Esophagus squamous epithelium (tissue), 5 donors: Measurements from ENCODE around the gene ASMTL. TPM values are rescaled to one million over a fixed set of nuclear protein-coding genes. Genes with fewer than 3 reads are reported as not detected.

Experiments
- DNase-seq: peaks from one replicate; lab custom pipeline; 2025; lab: John Stamatoyannopoulos, UW
- H3K27ac ChIP-seq, 4 donors: fragments of 200-600 bp; sonication (generic); one replicate each; pipeline ENCODE4 v1.5.1; 2016 to 2019; ENCODE audit warnings: mild to moderate bottlenecking in 1 of 4
- H3K27me3 ChIP-seq, 4 donors: fragments of 200-600 bp; sonication (generic); 1 replicate in 3 of 4; 2 replicates in 1 of 4; pipeline versions ENCODE4 v1.5.1 to v1.6.0; 2017 to 2021; ENCODE audit warnings: antibody characterized with exemption in 1 of 4
- H3K36me3 ChIP-seq, 3 donors: fragments of 200-600 bp; sonication (generic); one replicate each; pipeline ENCODE4 v1.5.1; 2016 to 2019
- H3K4me1 ChIP-seq, 3 donors: fragments of 200-600 bp; sonication (generic); one replicate each; pipeline ENCODE4 v1.5.1; 2017 to 2019
- H3K4me3 ChIP-seq, 4 donors: fragments of 200-600 bp; sonication (generic); 1 replicate in 3 of 4; 2 replicates in 1 of 4; pipeline ENCODE4 v1.5.1; 2016 to 2019; ENCODE audit warnings: mild to moderate bottlenecking in 2 of 4, moderate library complexity in 1 of 4
- H3K9me3 ChIP-seq, 3 donors: fragments of 200-600 bp; sonication (generic); one replicate each; pipeline ENCODE4 v1.5.1; 2016 to 2019
- CTCF ChIP-seq, 6 experiments: fragments of 450-650 bp in 4 of 6; fragments of 200-600 bp in 2 of 6; sonication (generic) in 2 of 6; IDR thresholded peaks; one replicate each; pipeline ENCODE4 v1.5.1; 2016 to 2019; ENCODE audit warnings: antibody characterized with exemption in 6 of 6, mild to moderate bottlenecking in 4 of 6, moderate library complexity in 4 of 6
- POLR2A ChIP-seq, 4 donors: fragments of 450-650 bp; IDR thresholded peaks; one replicate each; pipeline ENCODE4 v1.6.1; 2017; ENCODE audit warnings: antibody characterized with exemption in 4 of 4, mild to moderate bottlenecking in 4 of 4, moderate library complexity in 3 of 4
- WGBS, 2 donors: methylation state at CpG; one replicate each; pipeline ENCODE4 v1.1.5; 2018; 5-methylcytosine and 5-hydroxymethylcytosine counted together
- intact Hi-C: fragments of 100-400 bp; cut with DNase I; formaldehyde crosslinking; loops from one replicate; pipeline ENCODE4 v1.15.0; 2022
- total RNA-seq, 4 donors: library from RNA; depleted of rRNA; stranded (reverse); fragments of >200 nt; gene quantifications; one replicate each; pipeline ENCODE4 v1.1.0, GENCODE V29; 2016
- donor health status: DM: yes; HTN: yes; CAD: no.

Gene ASMTL
- total RNA-seq, 4 donors from 2014 or later: 4.4 to 21.4 (median 11.1) TPM

- no peaks in the 10 kb centered on the region for H3K9me3 ChIP-seq
- WGBS, 2 donors: 42 to 56% methylated on average over 19 to 30 of the region's 30 CpGs
- no peak for TF ChIP-seq CTCF (IDR thresholded peaks at IDR 0.05)
- TF ChIP-seq POLR2A (IDR thresholded peaks at IDR 0.05): no peak
- peaks cover 42 to 57% (median 44%) of the 10 kb centered on the region in 3 donors for H3K36me3 ChIP-seq
- DNase-seq: no peak
- peaks cover 27 to 70% (median 29%) of the 10 kb centered on the region in 3 donors for H3K4me1 ChIP-seq
- peak overlapping the region; percentile 97 to 100 (median 98) for H3K27ac ChIP-seq
- intact Hi-C loops: no loop called here
- H3K27me3 ChIP-seq: no peaks in the 10 kb centered on the region
- peak overlapping the region; percentile 95 to 100 (median 99) for H3K4me3 ChIP-seq
These were observed 61.9 kb downstream of the ASMTL start for GRCh38 chrX:1390621-1391369.

- TF ChIP-seq CTCF (IDR thresholded peaks at IDR 0.05) (no peak), POLR2A (IDR thresholded peaks at IDR 0.05) (no peak)
- Histone ChIP-seq H3K36me3 (peaks cover 49 to 63% (median 52%) of the 10 kb centered on the region in 3 donors), H3K4me1 (peaks cover 27 to 65% (median 29%) of the 10 kb centered on the region in 3 donors), H3K9me3 (no peaks in the 10 kb centered on the region), H3K4me3 (peak overlapping the region in 1 of 4 donors; percentile 100), H3K27me3 (no peaks in the 10 kb centered on the region), H3K27ac (no peak overlapping the region)
- intact Hi-C loops: no loop called here
- WGBS, 2 donors: 85% methylated on average over 8 to 10 of the region's 10 CpGs
- DNase-seq: no peak
These were observed 62.8 kb downstream of the ASMTL start for GRCh38 chrX:1389993-1390285.

GRCh38 chrX:1389181-1389992 is 63.3 kb downstream of the ASMTL start:
- TF ChIP-seq POLR2A (IDR thresholded peaks at IDR 0.05) (no peak), CTCF (IDR thresholded peaks at IDR 0.05) (no peak)
- no peak for DNase-seq
- Histone ChIP-seq H3K27ac (no peak overlapping the region), H3K36me3 (peaks cover 55 to 69% (median 57%) of the 10 kb centered on the region in 3 donors), H3K9me3 (no peaks in the 10 kb centered on the region), H3K27me3 (no peaks in the 10 kb centered on the region), H3K4me1 (peaks cover 24 to 60% (median 27%) of the 10 kb centered on the region in 3 donors), H3K4me3 (no peak overlapping the region)
- WGBS, 2 donors: 86 to 89% methylated on average over 14 to 44 of the region's 51 CpGs
- intact Hi-C loops: no loop called here

- Histone ChIP-seq H3K9me3 (no peaks in the 10 kb centered on the region), H3K4me3 (no peak overlapping the region), H3K27me3 (no peaks in the 10 kb centered on the region), H3K27ac (no peak overlapping the region), H3K4me1 (peaks cover 24 to 52% (median 27%) of the 10 kb centered on the region in 3 donors), H3K36me3 (peaks cover 57 to 76% (median 58%) of the 10 kb centered on the region in 3 donors)
- intact Hi-C loops: no loop called here
- WGBS, 2 donors: 78 to 84% methylated on average over 4 of the region's 4 CpGs
- no peak for DNase-seq
- no peak for TF ChIP-seq CTCF (IDR thresholded peaks at IDR 0.05)
These were observed 64.1 kb downstream of the ASMTL start for GRCh38 chrX:1388651-1389050.
